ENCODE data around the gene PER1. TPM values are rescaled to one million over a fixed set of nuclear protein-coding genes. Genes with fewer than 3 reads are reported as not detected.

The PER1 gene
- total RNA-seq, 1 donor from 2014 or later: 21.9 TPM

DNA sequence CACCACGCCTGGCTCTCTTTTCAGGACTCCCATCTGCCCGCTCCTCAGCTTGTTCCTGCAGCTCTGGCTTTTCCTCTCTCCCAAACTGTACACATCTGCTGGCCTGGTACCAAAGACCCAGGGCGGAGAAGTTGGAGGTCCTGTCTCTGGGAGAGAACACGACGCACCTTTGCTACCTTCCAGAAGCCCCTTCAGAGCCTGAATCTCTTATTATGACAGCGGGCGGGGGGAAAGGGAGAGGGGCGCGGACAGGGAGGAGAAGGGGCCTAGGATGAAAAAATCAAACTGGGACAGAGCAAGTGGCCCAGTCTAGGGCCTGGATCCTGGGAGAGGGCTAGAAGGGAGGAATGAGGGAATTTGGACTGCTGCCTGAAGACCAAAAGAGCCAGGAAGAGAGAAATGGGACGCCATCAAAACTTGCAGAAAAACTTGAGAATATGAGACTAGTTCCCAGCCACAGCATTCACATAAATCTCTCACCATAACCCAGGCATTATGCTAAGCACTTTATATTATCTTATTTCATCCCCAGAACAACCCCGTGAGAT lies 2.5 kb upstream of the PER1 start:
- peaks cover 27% of the 10 kb centered on the region for H3K36me3 ChIP-seq (ENCODE audit: control insufficient read depth, insufficient read depth, low read length)
- no peak for TF ChIP-seq CTCF (IDR thresholded peaks at IDR 0.05; ENCODE audit: insufficient read depth, low read length, severe bottlenecking)
- H3K4me3 ChIP-seq (ENCODE audit: low read depth, low read length): peak overlapping the region; percentile 88
- FAIRE-seq (no peak), DNase-seq (ENCODE audit: low read depth) (no peak)
- H3K27me3 ChIP-seq (ENCODE audit: control insufficient read depth, insufficient read depth, low read length): no peaks in the 10 kb centered on the region

- peak; percentile 43 for FAIRE-seq
Observed at GRCh38 chr17:8153957-8154607, 1.9 kb upstream of the PER1 start.

DNA sequence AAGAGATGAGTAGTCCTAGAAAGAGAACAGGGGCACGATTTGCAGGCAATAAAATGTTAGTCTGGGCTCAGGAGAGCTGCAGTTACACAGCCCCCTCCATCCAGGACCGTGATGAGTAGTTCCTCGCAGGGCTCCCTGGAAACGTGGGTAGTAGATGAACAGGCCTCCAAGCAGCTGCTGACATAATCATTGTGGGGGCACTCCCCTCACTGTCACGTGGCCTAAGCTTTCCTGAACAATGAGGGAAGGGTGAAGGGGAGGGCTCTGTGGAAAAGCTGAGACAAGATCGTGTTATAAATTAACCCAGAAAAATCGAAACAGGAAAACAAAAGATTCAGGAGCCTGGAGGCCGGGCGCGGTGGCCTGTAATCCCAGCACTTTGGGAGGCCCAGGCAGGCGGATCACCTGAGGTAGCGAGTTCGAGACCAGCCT lies 1.3 kb upstream of the PER1 start:
- TF ChIP-seq CTCF (IDR thresholded peaks at IDR 0.05; ENCODE audit: insufficient read depth, low read length, severe bottlenecking): no peak
- peak; percentile 32 for FAIRE-seq
- peak overlapping the region; percentile 88 for H3K4me3 ChIP-seq (ENCODE audit: low read depth, low read length)
- H3K36me3 ChIP-seq (ENCODE audit: control insufficient read depth, insufficient read depth, low read length): peaks cover 37% of the 10 kb centered on the region
- DNase-seq (ENCODE audit: low read depth): peak; percentile 96
- no peaks in the 10 kb centered on the region for H3K27me3 ChIP-seq (ENCODE audit: control insufficient read depth, insufficient read depth, low read length)

More at GRCh38 chr17:8153957-8154607, 1.9 kb upstream of the PER1 start:
- Histone ChIP-seq H3K27me3 (ENCODE audit: control insufficient read depth, insufficient read depth, low read length) (no peaks in the 10 kb centered on the region), H3K4me3 (ENCODE audit: low read depth, low read length) (peak overlapping the region; percentile 88), H3K36me3 (ENCODE audit: control insufficient read depth, insufficient read depth, low read length) (peaks cover 33% of the 10 kb centered on the region)
- TF ChIP-seq CTCF (IDR thresholded peaks at IDR 0.05; ENCODE audit: insufficient read depth, low read length, severe bottlenecking): no peak
- DNase-seq (ENCODE audit: low read depth): peak; percentile 94

- TF ChIP-seq CTCF (IDR thresholded peaks at IDR 0.05; ENCODE audit: insufficient read depth, low read length, severe bottlenecking): no peak
- Histone ChIP-seq H3K4me3 (ENCODE audit: low read depth, low read length) (peak overlapping the region; percentile 83), H3K27me3 (ENCODE audit: control insufficient read depth, insufficient read depth, low read length) (no peaks in the 10 kb centered on the region), H3K36me3 (ENCODE audit: control insufficient read depth, insufficient read depth, low read length) (peaks cover 42% of the 10 kb centered on the region)
- FAIRE-seq (no peak), DNase-seq (ENCODE audit: low read depth) (no peak)
Observed at GRCh38 chr17:8153031-8153451, 837 bp upstream of the PER1 start.

DNA sequence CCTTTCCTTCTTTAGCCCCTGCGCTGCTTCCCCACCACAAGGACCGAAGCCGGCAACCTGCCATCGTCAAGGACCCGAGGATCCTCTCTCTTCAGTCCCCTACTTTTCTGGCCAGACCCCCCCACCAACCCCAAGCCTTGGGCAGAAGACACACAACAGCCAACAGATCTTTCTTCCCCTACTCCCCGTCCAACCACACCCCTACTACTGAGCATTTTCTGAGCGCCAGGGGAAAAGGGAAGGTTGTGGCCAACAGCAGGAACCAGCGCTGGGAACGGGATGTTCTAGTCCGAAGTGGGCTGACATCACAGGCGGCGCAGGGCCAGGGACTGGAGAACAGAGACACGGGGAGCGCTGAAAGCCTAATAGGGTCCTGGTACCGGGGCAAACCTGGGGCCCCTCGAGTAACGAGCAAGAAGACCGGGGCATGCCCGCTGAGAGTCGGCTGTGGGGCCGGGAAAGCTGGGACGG lies 528 bp downstream of the PER1 start:
- Histone ChIP-seq H3K36me3 (ENCODE audit: control insufficient read depth, insufficient read depth, low read length) (peaks cover 55% of the 10 kb centered on the region), H3K4me3 (ENCODE audit: low read depth, low read length) (peak overlapping the region; percentile 83), H3K27me3 (ENCODE audit: control insufficient read depth, insufficient read depth, low read length) (no peaks in the 10 kb centered on the region)
- FAIRE-seq (no peak), DNase-seq (ENCODE audit: low read depth) (peak; percentile 29)
- no peak for TF ChIP-seq CTCF (IDR thresholded peaks at IDR 0.05; ENCODE audit: insufficient read depth, low read length, severe bottlenecking)
